Measurements from ENCODE around the gene ETFB. TPM values are rescaled to one million over a fixed set of nuclear protein-coding genes. Genes with fewer than 3 reads are reported as not detected.

The ETFB gene
- total and polyA plus RNA-seq, 12 donors = 220 to 542 (median 359) TPM

- peaks cover 0 to 9% (median 0%) of the 10 kb centered on the region in 7 donors for H3K27me3 ChIP-seq
- H3K9me3 ChIP-seq = no peaks in the 10 kb centered on the region
- ATAC-seq (no peak), DNase-seq (no peak)
- H3K27ac ChIP-seq = no peak overlapping the region
- no peak overlapping the region for H3K4me3 ChIP-seq
- intact Hi-C loops (cut with DNase I) = loop anchor here in 1 of 10 donors (10.0 kb wide), 1 partner anchor 58 kb away; no protein-coding TSS in a partner anchor
- no peak for TF ChIP-seq CTCF (IDR thresholded peaks at IDR 0.05)
- no peaks in the 10 kb centered on the region for H3K36me3 ChIP-seq
- WGBS, 2 donors = 65 to 96% methylated on average over 1 of the region's 1 CpG
- peaks cover 3 to 28% (median 7%) of the 10 kb centered on the region in 9 donors for H3K4me1 ChIP-seq
These were observed 26.5 kb upstream of the ETFB start for GRCh38 chr19:51392701-51393100.

- H3K4me3 ChIP-seq = no peak overlapping the region
- peaks cover 0 to 9% (median 0%) of the 10 kb centered on the region in 7 donors for H3K27me3 ChIP-seq
- no peaks in the 10 kb centered on the region for H3K9me3 ChIP-seq
- intact Hi-C loops (cut with DNase I) = loop anchor here in 1 of 10 donors (10.0 kb wide), 1 partner anchor 56 kb away; no protein-coding TSS in a partner anchor
- no peaks in the 10 kb centered on the region for H3K36me3 ChIP-seq
- TF ChIP-seq CTCF (IDR thresholded peaks at IDR 0.05) = no peak
- ATAC-seq (no peak), DNase-seq (no peak)
- H3K27ac ChIP-seq = peak overlapping the region in 1 of 10 donors; percentile 5
- peaks cover 3 to 27% (median 7%) of the 10 kb centered on the region in 9 donors for H3K4me1 ChIP-seq
- WGBS, 2 donors = 68% methylated on average over 8 of the region's 8 CpGs
These were observed 25.0 kb upstream of the ETFB start for GRCh38 chr19:51391073-51391611.

- no peak for ATAC-seq
- H3K36me3 ChIP-seq = no peaks in the 10 kb centered on the region
These were observed 23.0 kb upstream of the ETFB start for GRCh38 chr19:51389143-51389542.

GRCh38 chr19:51387924-51388389 is 21.8 kb upstream of the ETFB start, which contains the start of gene LIM2:
Gene LIM2, minus strand, starts transcription at chr19:51387974. Its CDS starts 531 bp downstream, at chr19:51387443.
- DNase-seq = no peak
- no peak for ATAC-seq
- Histone ChIP-seq H3K9me3 (no peaks in the 10 kb centered on the region), H3K36me3 (no peaks in the 10 kb centered on the region), H3K4me1 (no peaks in the 10 kb centered on the region), H3K27ac (peak within 1 kb of the TSS in 1 of 10 donors; percentile 58), H3K4me3 (peak within 1 kb of the TSS in 1 of 10 donors; percentile 22), H3K27me3 (peaks cover 0 to 9% (median 0%) of the 10 kb centered on the region in 7 donors)
- intact Hi-C loops (cut with DNase I) = no loop called here
- WGBS, 2 donors = 85 to 88% methylated on average over 14 to 15 of the region's 15 CpGs
- no peak for TF ChIP-seq CTCF (IDR thresholded peaks at IDR 0.05)

More at GRCh38 chr19:51389143-51389542, 23.0 kb upstream of the ETFB start:
- no peak for DNase-seq
- 77 to 79% methylated on average over 14 of the region's 14 CpGs for WGBS, 2 donors
- no peak overlapping the region for H3K4me3 ChIP-seq
- peaks cover 0 to 9% (median 0%) of the 10 kb centered on the region in 7 donors for H3K27me3 ChIP-seq
- TF ChIP-seq CTCF (IDR thresholded peaks at IDR 0.05) = no peak
- H3K4me1 ChIP-seq = peaks cover 0 to 7% (median under 1%) of the 10 kb centered on the region in 9 donors
- intact Hi-C loops (cut with DNase I) = no loop called here
- H3K27ac ChIP-seq = no peak overlapping the region
- H3K9me3 ChIP-seq = no peaks in the 10 kb centered on the region
